ENCODE results near the gene CLSTN2.

CLSTN2 gene

GRCh38 chr3:140187028-140187427, 252.0 kb downstream of the CLSTN2 start:
- no peak for DNase-seq (ENCODE audit: low read depth in 2 of 2)

- DNase-seq (ENCODE audit: low read depth in 2 of 2), result no peak
Measured at GRCh38 chr3:140187656-140188221, 252.8 kb downstream of the CLSTN2 start.

GRCh38 chr3:140188285-140188684, 253.3 kb downstream of the CLSTN2 start:
- DNase-seq (ENCODE audit: low read depth in 2 of 2), result no peak

GRCh38 chr3:140189267-140189666, 254.3 kb downstream of the CLSTN2 start:
- no peak for DNase-seq (ENCODE audit: low read depth in 2 of 2)

GRCh38 chr3:140189976-140190375, 255.0 kb downstream of the CLSTN2 start:
- DNase-seq (ENCODE audit: low read depth in 2 of 2), result no peak

GRCh38 chr3:140196970-140197369, 262.0 kb downstream of the CLSTN2 start:
- DNase-seq (ENCODE audit: low read depth in 2 of 2), result no peak

GRCh38 chr3:140198242-140198641, 263.3 kb downstream of the CLSTN2 start:
- DNase-seq (ENCODE audit: low read depth in 2 of 2), result no peak

- no peak for DNase-seq (ENCODE audit: low read depth in 2 of 2)
Measured at GRCh38 chr3:140199008-140199407, 264.0 kb downstream of the CLSTN2 start.

- no peak for DNase-seq (ENCODE audit: low read depth in 2 of 2)
Measured at GRCh38 chr3:140199743-140200142, 264.8 kb downstream of the CLSTN2 start.

GRCh38 chr3:140203510-140203909, 268.5 kb downstream of the CLSTN2 start:
- no peak for DNase-seq (ENCODE audit: low read depth in 2 of 2)

- no peak for DNase-seq (ENCODE audit: low read depth in 2 of 2)
Measured at GRCh38 chr3:140204271-140204984, 269.4 kb downstream of the CLSTN2 start.

GRCh38 chr3:140205598-140205997, 270.6 kb downstream of the CLSTN2 start:
- DNase-seq (ENCODE audit: low read depth in 2 of 2), result no peak

GRCh38 chr3:140206196-140207040, 271.4 kb downstream of the CLSTN2 start:
- DNase-seq (ENCODE audit: low read depth in 2 of 2), result peak; percentile 28 to 31

- no peak for DNase-seq (ENCODE audit: low read depth in 2 of 2)
Measured at GRCh38 chr3:140207541-140207940, 272.6 kb downstream of the CLSTN2 start.

GRCh38 chr3:140216249-140216648, 281.3 kb downstream of the CLSTN2 start:
- DNase-seq (ENCODE audit: low read depth in 2 of 2), result no peak

GRCh38 chr3:140219291-140219690, 284.3 kb downstream of the CLSTN2 start:
- no peak for DNase-seq (ENCODE audit: low read depth in 2 of 2)

- no peak for DNase-seq (ENCODE audit: low read depth in 2 of 2)
Measured at GRCh38 chr3:140219923-140220452, 285.0 kb downstream of the CLSTN2 start.

GRCh38 chr3:140223197-140223596, 288.2 kb downstream of the CLSTN2 start:
- DNase-seq (ENCODE audit: low read depth in 2 of 2), result no peak

GRCh38 chr3:140223631-140224030, 288.6 kb downstream of the CLSTN2 start:
- DNase-seq (ENCODE audit: low read depth in 2 of 2), result peak in 1 of 2 experiments; percentile 18

GRCh38 chr3:140224307-140224706, 289.3 kb downstream of the CLSTN2 start:
- DNase-seq (ENCODE audit: low read depth in 2 of 2), result no peak

- DNase-seq (ENCODE audit: low read depth in 2 of 2), result no peak
Measured at GRCh38 chr3:140225996-140226395, 291.0 kb downstream of the CLSTN2 start.

- DNase-seq (ENCODE audit: low read depth in 2 of 2), result no peak
Measured at GRCh38 chr3:140233702-140234101, 298.7 kb downstream of the CLSTN2 start.

All from fibroblast of skin of left quadriceps (primary cell).